T-cell (primary cell): ENCODE results near the gene AGPAT2. TPM values are rescaled to one million over a fixed set of nuclear protein-coding genes. Genes with fewer than 3 reads are reported as not detected.

ENCODE experiments used
- ATAC-seq, 4 experiments: fragments of 200-7000 bp in 3 of 4; fragments of 150-1000 bp in 1 of 4; cut with Tn5 transposase; replicated peaks in 1 of 4; 1 replicate in 3 of 4; 2 replicates in 1 of 4; pipeline ENCODE4 v1.10.0; 2021; ENCODE audit warnings: moderate library complexity in 3 of 4, mild to moderate bottlenecking in 2 of 4, moderate number of reproducible peaks in 1 of 4
- CTCF ChIA-PET, 2 donors: fragments of 300-600 bp; sonication (Branson Sonifier 250); formaldehyde crosslinking; loops; one replicate each; lab custom pipeline; 2022; ENCODE audit warnings: antibody characterized with exemption in 2 of 2; lab: Charles Lee
- POLR2A ChIA-PET, 2 donors: fragments of 300-600 bp; sonication (Branson Sonifier 250); formaldehyde crosslinking; loops; one replicate each; lab custom pipeline; 2022; ENCODE audit warnings: antibody characterized with exemption in 2 of 2; lab: Charles Lee
- DNase-seq, 35 experiments: peaks; one replicate each; pipeline versions ENCODE4 v3.0.0 to v3.0.0-alpha.2; 2013 to 2023
- H3K27ac ChIP-seq: one replicate; pipeline ENCODE4 v1.5.1; 2013; ENCODE audit warnings: low read length
- H3K27me3 ChIP-seq, 2 experiments: replicated peaks in 1 of 2; 1 replicate in 1 of 2; 2 replicates in 1 of 2; pipeline versions ENCODE4 v1.6.1 to v1.7.0; 2013; ENCODE audit warnings: low read length in 1 of 2, mixed read lengths in 1 of 2; ENCODE audit not compliant: control insufficient read depth in 2 of 2, insufficient read depth in 2 of 2; ENCODE audit errors: extremely low read depth in 1 of 2
- H3K36me3 ChIP-seq, 2 donors: 1 replicate in 1 of 2; 2 replicates in 1 of 2; pipeline versions ENCODE4 v1.6.1 to v1.7.0; 2013; ENCODE audit warnings: low read length in 1 of 2; ENCODE audit not compliant: control insufficient read depth in 2 of 2, insufficient read depth in 1 of 2; ENCODE audit errors: extremely low read depth in 1 of 2
- H3K4me1 ChIP-seq, 2 experiments: 1 replicate in 1 of 2; 2 replicates in 1 of 2; pipeline versions ENCODE4 v1.6.1 to v1.7.0; 2013; ENCODE audit warnings: low read length in 2 of 2, mixed read lengths in 1 of 2; ENCODE audit not compliant: insufficient read depth in 2 of 2, control insufficient read depth in 1 of 2; ENCODE audit errors: extremely low read depth in 1 of 2
- H3K4me3 ChIP-seq, 2 donors: 1 replicate in 1 of 2; 2 replicates in 1 of 2; pipeline versions ENCODE4 v1.5.1 to v1.7.0; 2013; ENCODE audit warnings: mild to moderate bottlenecking in 2 of 2, low read length in 1 of 2, moderate library complexity in 1 of 2; ENCODE audit not compliant: control insufficient read depth in 1 of 2; ENCODE audit errors: extremely low read depth in 1 of 2
- H3K9me3 ChIP-seq: 2 replicates; pipeline ENCODE4 v1.7.0; 2013
- H3K27ac Mint-ChIP-seq, 2 donors: one replicate each; pipeline ENCODE4 v1.8.0; 2020 to 2021; ENCODE audit warnings: mild to moderate bottlenecking in 2 of 2, mixed read lengths in 2 of 2
- H3K27me3 Mint-ChIP-seq, 2 donors: one replicate each; pipeline ENCODE4 v1.8.0; 2021 to 2022; ENCODE audit warnings: mixed read lengths in 2 of 2
- H3K36me3 Mint-ChIP-seq: one replicate; pipeline ENCODE4 v1.8.0; 2021; ENCODE audit warnings: mixed read lengths
- H3K4me1 Mint-ChIP-seq, 3 donors: one replicate each; pipeline ENCODE4 v1.8.0; 2020 to 2022; ENCODE audit warnings: mixed read lengths in 3 of 3, mild to moderate bottlenecking in 1 of 3
- H3K4me3 Mint-ChIP-seq, 3 donors: one replicate each; pipeline ENCODE4 v1.8.0; 2020 to 2022; ENCODE audit warnings: mild to moderate bottlenecking in 3 of 3, mixed read lengths in 3 of 3, moderate library complexity in 3 of 3
- H3K9me3 Mint-ChIP-seq, 3 donors: one replicate each; pipeline ENCODE4 v1.8.0; 2020 to 2022; ENCODE audit warnings: mixed read lengths in 3 of 3
- WGBS: methylation state at CpG from one replicate; pipeline ENCODE4 v1.1.5; 2013; ENCODE audit warnings: missing lambda C conversion rate; ENCODE audit not compliant: insufficient coverage; 5-methylcytosine and 5-hydroxymethylcytosine counted together
- total RNA-seq, 35 experiments: library from RNA in 6 of 35; stranded (reverse) in 6 of 35; fragments of 120-200 nt in 1 of 35; gene quantifications; one replicate each; pipeline versions ENCODE4 v1.2.1 to v1.2.4 and lab custom pipeline; 2013 to 2026

Gene AGPAT2
- total RNA-seq, 5 donors from 2014 or later (not counting 1 experiment from before 2014, with no cell fraction given): 6.5 to 13.0 (median 12.1) TPM

- POLR2A ChIA-PET: no interaction called here
- H3K36me3 ChIP-seq: no peaks in the 10 kb centered on the region
- H3K4me1 Mint-ChIP-seq: peaks cover 15 to 21% (median 18%) of the 10 kb centered on the region in 3 donors
- peaks cover 3 to 47% of the 10 kb centered on the region in 2 experiments for H3K4me1 ChIP-seq
- DNase-seq (no peak), ATAC-seq (no peak)
- H3K4me3 Mint-ChIP-seq: no peak overlapping the region
- H3K9me3 Mint-ChIP-seq: no peaks in the 10 kb centered on the region
- H3K27me3 ChIP-seq: peaks cover 0 to 100% of the 10 kb centered on the region in 2 experiments
- no peak overlapping the region for H3K27ac ChIP-seq
- CTCF ChIA-PET: no interaction called here
- WGBS: 59% methylated on average over 13 of the region's 21 CpGs
- H3K36me3 Mint-ChIP-seq: no peaks in the 10 kb centered on the region
- H3K4me3 ChIP-seq: no peak overlapping the region
- H3K9me3 ChIP-seq: no peaks in the 10 kb centered on the region
- H3K27ac Mint-ChIP-seq: no peak overlapping the region
- peaks cover 10 to 56% of the 10 kb centered on the region in 2 donors for H3K27me3 Mint-ChIP-seq
Measured at GRCh38 chr9:136659861-136660784, 27.1 kb downstream of the AGPAT2 start.

- H3K27ac Mint-ChIP-seq: peak overlapping the region in 1 of 2 donors; percentile 27
- POLR2A ChIA-PET: no interaction called here
- no peak overlapping the region for H3K27ac ChIP-seq
- ATAC-seq (peak; percentile 56 to 71 (median 64)), DNase-seq (peak in 4 of 35 experiments; percentile 19 to 45 (median 28))
- no peaks in the 10 kb centered on the region for H3K36me3 ChIP-seq
- H3K4me3 ChIP-seq: no peak overlapping the region
- H3K4me3 Mint-ChIP-seq: peak overlapping the region in 2 of 3 donors; percentile 49 to 60
- peaks cover 0 to 100% of the 10 kb centered on the region in 2 experiments for H3K27me3 ChIP-seq
- H3K27me3 Mint-ChIP-seq: peaks cover 10 to 55% of the 10 kb centered on the region in 2 donors
- H3K36me3 Mint-ChIP-seq: no peaks in the 10 kb centered on the region
- no peaks in the 10 kb centered on the region for H3K9me3 ChIP-seq
- H3K9me3 Mint-ChIP-seq: no peaks in the 10 kb centered on the region
- H3K4me1 ChIP-seq: peaks cover 3 to 43% of the 10 kb centered on the region in 2 experiments
- WGBS: 3% methylated on average over 25 of the region's 37 CpGs
- H3K4me1 Mint-ChIP-seq: peaks cover 12 to 16% (median 16%) of the 10 kb centered on the region in 3 donors
- CTCF ChIA-PET: no interaction called here
Measured at GRCh38 chr9:136658849-136659535, 28.3 kb downstream of the AGPAT2 start.

- DNase-seq (no peak), ATAC-seq (peak in 1 of 4 experiments; percentile 25)
- Mint-ChIP-seq H3K36me3 (no peaks in the 10 kb centered on the region), H3K9me3 (no peaks in the 10 kb centered on the region), H3K27me3 (peaks cover 10 to 51% of the 10 kb centered on the region in 2 donors), H3K27ac (peak overlapping the region in 1 of 2 donors; percentile 64), H3K4me3 (peak overlapping the region in 2 of 3 donors; percentile 49 to 60), H3K4me1 (peaks cover 12 to 16% (median 16%) of the 10 kb centered on the region in 3 donors)
- Histone ChIP-seq H3K9me3 (no peaks in the 10 kb centered on the region), H3K4me1 (peaks cover 3 to 43% of the 10 kb centered on the region in 2 experiments), H3K27ac (no peak overlapping the region), H3K36me3 (no peaks in the 10 kb centered on the region), H3K4me3 (no peak overlapping the region), H3K27me3 (peaks cover 0 to 100% of the 10 kb centered on the region in 2 experiments)
- 16% methylated on average over 27 of the region's 31 CpGs for WGBS
- POLR2A ChIA-PET: no interaction called here
- CTCF ChIA-PET: no interaction called here
Measured at GRCh38 chr9:136657974-136658848, 29.0 kb downstream of the AGPAT2 start.

DNA sequence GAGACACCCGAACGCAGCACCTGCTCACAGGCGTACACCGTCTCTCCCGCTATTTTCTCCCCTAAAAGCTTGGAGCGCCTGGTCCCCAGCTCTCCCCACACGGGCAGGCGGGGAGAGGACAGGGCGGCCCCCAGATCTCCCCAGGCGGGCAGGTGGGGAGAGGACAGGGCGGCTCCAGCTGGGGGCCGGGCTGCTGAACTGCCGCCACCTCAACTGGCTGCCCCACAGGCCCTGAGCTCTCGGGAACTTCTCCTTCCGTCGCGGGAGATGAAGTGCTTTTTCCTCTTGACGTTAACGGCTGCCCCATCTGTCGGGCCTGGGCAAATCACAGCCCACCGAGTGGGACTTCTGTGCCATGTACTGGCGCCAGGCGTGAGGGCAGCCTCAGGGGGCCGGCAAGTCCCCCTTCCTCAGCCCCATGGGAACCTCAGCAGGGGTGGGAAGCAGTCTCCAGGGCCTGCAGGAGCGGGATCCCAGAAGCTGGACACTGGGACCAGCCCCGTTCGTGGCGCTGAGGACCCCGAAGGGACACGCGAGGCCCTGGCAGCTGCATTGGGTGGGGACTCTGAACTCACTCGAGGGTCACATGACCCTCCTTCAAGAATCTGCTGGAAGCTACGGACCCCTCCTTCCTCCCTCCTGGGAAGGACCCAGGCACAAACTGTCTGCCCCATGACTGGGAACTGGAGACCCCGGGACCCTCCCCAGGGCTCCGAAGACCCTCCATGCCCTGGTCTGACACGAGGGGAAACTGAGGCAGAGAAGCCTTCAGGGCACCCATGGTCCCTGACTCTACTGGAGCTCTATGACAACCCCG is 30.3 kb downstream of the AGPAT2 start:
- CTCF ChIA-PET: no interaction called here
- Histone ChIP-seq H3K4me3 (no peak overlapping the region), H3K27ac (no peak overlapping the region), H3K36me3 (no peaks in the 10 kb centered on the region), H3K4me1 (peaks cover 3 to 43% of the 10 kb centered on the region in 2 experiments), H3K9me3 (no peaks in the 10 kb centered on the region), H3K27me3 (peaks cover 0 to 98% of the 10 kb centered on the region in 2 experiments)
- WGBS: 20% methylated on average over 37 of the region's 37 CpGs
- DNase-seq (no peak), ATAC-seq (peak in 1 of 4 experiments; percentile 35)
- H3K4me1 Mint-ChIP-seq: peaks cover 12 to 16% (median 16%) of the 10 kb centered on the region in 3 donors
- no peak overlapping the region for H3K4me3 Mint-ChIP-seq
- H3K27me3 Mint-ChIP-seq: peaks cover 17 to 54% of the 10 kb centered on the region in 2 donors
- H3K27ac Mint-ChIP-seq: no peak overlapping the region
- no peaks in the 10 kb centered on the region for H3K9me3 Mint-ChIP-seq
- POLR2A ChIA-PET: no interaction called here
- H3K36me3 Mint-ChIP-seq: no peaks in the 10 kb centered on the region

- Mint-ChIP-seq H3K36me3 (no peaks in the 10 kb centered on the region), H3K27me3 (peaks cover 19 to 57% of the 10 kb centered on the region in 2 donors), H3K4me3 (no peak overlapping the region), H3K27ac (no peak overlapping the region), H3K9me3 (no peaks in the 10 kb centered on the region), H3K4me1 (peaks cover 12 to 16% (median 16%) of the 10 kb centered on the region in 3 donors)
- ChIA-PET CTCF (no interaction called here), POLR2A (no interaction called here)
- DNase-seq (no peak), ATAC-seq (no peak)
- Histone ChIP-seq H3K27me3 (peaks cover 0 to 93% of the 10 kb centered on the region in 2 experiments), H3K36me3 (no peaks in the 10 kb centered on the region), H3K9me3 (no peaks in the 10 kb centered on the region), H3K4me3 (no peak overlapping the region), H3K27ac (no peak overlapping the region), H3K4me1 (peaks cover 3 to 43% of the 10 kb centered on the region in 2 experiments)
- WGBS: 30% methylated on average over 7 of the region's 11 CpGs
Measured at GRCh38 chr9:136656183-136656738, 31.0 kb downstream of the AGPAT2 start.
